Measurements from ENCODE around the gene MDC1.

- TF ChIP-seq EZH2phosphoT487 (IDR thresholded peaks at IDR 0.05; ENCODE audit: borderline replicate concordance, low read depth) (no peak), CTCF (IDR thresholded peaks at IDR 0.05) (no peak), CHD2 (IDR thresholded peaks at IDR 0.05; ENCODE audit: low read length, partially characterized antibody) (no peak), YY1 (IDR thresholded peaks at IDR 0.05; ENCODE audit: low read depth) (no peak), POLR2AphosphoS5 (IDR thresholded peaks at IDR 0.05; ENCODE audit: low read depth, low read length) (no peak), SMC3 (IDR thresholded peaks at IDR 0.05; ENCODE audit: low read depth, low read length) (no peak), RCOR1 (IDR thresholded peaks at IDR 0.05; ENCODE audit: low read length) (no peak), IRF3 (IDR thresholded peaks at IDR 0.05; ENCODE audit: low read depth, low read length) (no peak), USF1 (IDR thresholded peaks at IDR 0.05; ENCODE audit: borderline replicate concordance, low read depth) (no peak), ZBTB33 (IDR thresholded peaks at IDR 0.05; ENCODE audit: borderline replicate concordance, low read depth) (no peak), TAF1 (IDR thresholded peaks at IDR 0.05; ENCODE audit: borderline replicate concordance, low read depth, low read length) (no peak), MAX (IDR thresholded peaks at IDR 0.05; ENCODE audit: low read depth) (no peak)
Observed at GRCh38 chr6:30747300-30747687, 30.2 kb upstream of the MDC1 start.

Data from SK-N-SH (cell line).